Mammary epithelial cell (primary cell): ENCODE measurements around the gene FAM171A2.

Experiments
- EZH2 ChIP-seq: IDR thresholded peaks from 2 replicates; pipeline ENCODE4 v1.6.1; 2012; ENCODE audit warnings: low read length, inconsistent platforms, borderline replicate concordance
- TF ChIP-seq, protein P1 (sequence below), 2 donors: IDR thresholded peaks in 1 of 2; conservative IDR thresholded peaks in 1 of 2; 2 replicates each; pipeline ENCODE4 v1.5.1; 2011 to 2012; ENCODE audit warnings: inconsistent platforms in 2 of 2, low read length in 2 of 2, mild to moderate bottlenecking in 2 of 2, control low read depth in 1 of 2, low read depth in 1 of 2; ENCODE audit not compliant: insufficient read depth in 1 of 2; ENCODE audit errors: extremely low read depth in 1 of 2

DNA sequence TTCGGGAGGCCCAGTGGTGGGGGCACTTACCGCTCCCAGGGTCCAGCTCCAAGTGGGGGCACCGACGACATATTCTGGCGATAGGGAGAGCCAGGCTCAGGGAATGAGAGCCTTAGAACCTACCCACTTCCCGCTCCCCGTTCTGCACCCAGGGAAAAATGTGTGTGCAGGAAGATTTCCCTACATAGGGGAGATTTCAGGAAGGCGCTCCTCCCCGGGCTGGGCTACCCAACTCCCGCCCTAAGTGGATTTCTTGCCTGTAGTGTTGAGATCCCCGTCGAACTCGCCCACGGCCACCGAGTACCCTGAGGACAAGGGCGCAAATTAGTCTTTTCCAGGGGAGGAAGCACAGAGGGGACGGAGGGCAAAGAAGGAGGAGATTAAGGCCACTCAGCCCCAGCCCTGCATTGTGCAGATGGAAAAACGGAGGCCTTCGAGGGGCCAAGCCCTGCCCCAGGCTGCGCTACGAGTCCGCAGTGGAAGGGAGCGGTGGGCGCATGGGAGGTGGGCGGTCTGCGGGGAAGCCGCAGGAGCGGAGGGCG lies 20.7 kb upstream of the FAM171A2 start:
- TF ChIP-seq, protein P1, sequence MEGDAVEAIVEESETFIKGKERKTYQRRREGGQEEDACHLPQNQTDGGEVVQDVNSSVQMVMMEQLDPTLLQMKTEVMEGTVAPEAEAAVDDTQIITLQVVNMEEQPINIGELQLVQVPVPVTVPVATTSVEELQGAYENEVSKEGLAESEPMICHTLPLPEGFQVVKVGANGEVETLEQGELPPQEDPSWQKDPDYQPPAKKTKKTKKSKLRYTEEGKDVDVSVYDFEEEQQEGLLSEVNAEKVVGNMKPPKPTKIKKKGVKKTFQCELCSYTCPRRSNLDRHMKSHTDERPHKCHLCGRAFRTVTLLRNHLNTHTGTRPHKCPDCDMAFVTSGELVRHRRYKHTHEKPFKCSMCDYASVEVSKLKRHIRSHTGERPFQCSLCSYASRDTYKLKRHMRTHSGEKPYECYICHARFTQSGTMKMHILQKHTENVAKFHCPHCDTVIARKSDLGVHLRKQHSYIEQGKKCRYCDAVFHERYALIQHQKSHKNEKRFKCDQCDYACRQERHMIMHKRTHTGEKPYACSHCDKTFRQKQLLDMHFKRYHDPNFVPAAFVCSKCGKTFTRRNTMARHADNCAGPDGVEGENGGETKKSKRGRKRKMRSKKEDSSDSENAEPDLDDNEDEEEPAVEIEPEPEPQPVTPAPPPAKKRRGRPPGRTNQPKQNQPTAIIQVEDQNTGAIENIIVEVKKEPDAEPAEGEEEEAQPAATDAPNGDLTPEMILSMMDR (conservative IDR thresholded peaks at IDR 0.05 in 1 of 2, IDR thresholded peaks at IDR 0.05 in 1 of 2; ENCODE audit: extremely low read depth in 1 of 2, insufficient read depth in 1 of 2, low read depth in 1 of 2, low read length in 2 of 2) = no peak
- TF ChIP-seq EZH2 = no peak
